Left renal cortex interstitium (tissue), 4 donors: ENCODE data around the gene TMEM161A. TPM values are rescaled to one million over a fixed set of nuclear protein-coding genes. Genes with fewer than 3 reads are reported as not detected.
"Not testable (repeated sequence)": the region's sequence is repeated elsewhere in the genome, so short reads cannot be mapped to it uniquely, and the experiment has no call there.

Experiments
- DNase-seq, 4 donors: peaks; one replicate each; pipeline ENCODE4 v3.0.0-alpha.2; 2013; ENCODE audit warnings: low read depth in 4 of 4, low spot score in 2 of 4, missing footprints in 1 of 4
- polyA plus RNA-seq, 4 donors: library from polyadenylated mRNA; unstranded; fragments of 120-200 nt; gene quantifications; one replicate each; pipeline ENCODE4 v1.2.1, GENCODE V29; 2013; ENCODE audit not compliant: insufficient read length in 4 of 4

Gene TMEM161A
- polyA plus RNA-seq: 10 to 100 TPM; 25.5 to 46.2 (median 36.3) TPM

DNA sequence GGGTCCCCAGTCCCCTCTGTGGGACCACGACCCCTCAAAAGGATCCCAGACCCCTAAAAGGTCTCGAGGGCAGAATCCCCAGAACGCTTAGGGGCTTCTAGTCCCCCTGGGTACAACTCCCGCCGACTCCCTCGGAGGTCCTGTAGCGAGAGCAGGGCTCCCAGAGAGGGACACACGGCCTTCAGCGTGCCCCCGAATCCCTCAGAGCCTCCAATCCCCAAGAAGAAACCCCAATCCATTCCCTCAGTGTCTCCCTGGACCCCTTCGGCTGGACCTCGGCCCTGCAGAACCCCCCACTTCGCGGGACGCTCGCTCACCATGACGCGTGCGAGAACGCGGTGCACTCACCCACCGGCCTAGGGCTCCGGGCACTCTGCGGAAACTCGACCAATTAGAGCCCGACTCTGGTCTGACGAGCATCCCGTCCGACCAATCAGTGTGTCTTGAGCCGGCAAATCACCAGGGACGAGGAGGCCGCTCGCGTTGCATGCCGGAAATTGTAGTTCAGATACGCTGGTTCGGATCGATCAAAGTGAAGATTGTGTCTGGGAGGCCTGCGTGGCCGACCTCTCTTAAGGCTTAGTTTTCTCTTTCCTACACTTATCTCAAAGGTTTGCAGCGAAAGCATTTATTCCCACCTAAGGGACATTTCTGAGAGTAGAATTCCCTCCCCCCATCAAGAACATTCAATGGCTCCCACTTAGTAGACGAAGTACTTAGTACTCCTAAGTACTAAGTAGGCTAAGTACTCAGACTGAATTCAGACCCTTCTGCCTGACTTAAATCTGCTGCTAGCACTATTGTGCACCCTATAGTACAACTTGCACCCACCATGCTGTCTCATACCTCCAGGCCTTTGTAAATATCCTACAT is at the start of gene TMEM161A:
TSS of gene TMEM161A (minus strand) at position 370 of the 873 bp plus-strand sequence. CDS start at position 320, 50 bp downstream.
- peak; percentile 92 to 98 (median 94) for DNase-seq

DNA sequence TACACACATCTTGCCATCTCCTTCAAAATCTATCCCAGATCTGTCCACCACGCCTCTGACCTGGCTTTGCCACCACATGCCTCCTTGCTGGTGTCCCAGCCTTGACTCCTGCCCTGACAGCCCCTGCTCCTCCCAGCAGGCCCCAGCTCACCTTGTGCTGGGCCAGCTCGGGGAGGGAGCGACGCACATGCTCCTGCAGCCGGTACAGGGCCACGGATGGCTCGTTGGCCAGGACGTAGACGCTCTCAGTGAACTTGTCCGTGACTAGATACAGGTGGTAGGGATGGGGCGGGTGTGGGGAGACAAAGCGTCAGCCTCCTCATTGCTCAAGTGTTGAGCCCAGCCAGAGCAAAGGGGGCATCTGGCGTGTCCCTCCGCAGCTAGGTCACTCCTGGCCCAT is 48.5 kb upstream of the TMEM161A start:
- no peak for DNase-seq

GRCh38 chr19:19185853-19186740 is 47.8 kb upstream of the TMEM161A start:
- no peak for DNase-seq

DNA sequence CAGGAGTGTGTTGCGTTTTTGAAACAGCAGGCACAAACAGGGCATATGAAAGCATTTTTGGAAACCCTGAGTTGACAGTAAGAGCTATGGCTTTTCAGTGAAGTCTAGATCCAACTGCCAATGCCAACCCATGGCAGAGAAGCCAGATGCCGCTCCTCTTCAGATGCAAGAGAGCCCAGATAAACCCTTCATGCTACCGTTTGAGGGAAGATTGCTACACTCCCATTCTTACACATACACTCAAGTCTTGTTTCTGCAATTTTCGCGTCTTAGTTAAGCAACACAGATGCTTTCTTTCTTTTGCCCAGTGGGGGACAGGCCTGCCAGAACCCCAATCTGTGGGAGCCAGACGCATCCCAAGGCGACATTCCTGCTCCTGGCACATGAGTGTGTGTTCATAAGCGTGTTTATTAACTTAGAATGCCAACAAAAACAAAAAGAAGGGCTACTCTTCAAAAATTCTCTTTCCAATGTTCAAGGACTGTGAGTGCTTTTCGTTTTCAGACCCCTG is 43.3 kb upstream of the TMEM161A start:
- no peak for DNase-seq

- DNase-seq: no peak
These were observed 41.5 kb upstream of the TMEM161A start for GRCh38 chr19:19179548-19180441.

GRCh38 chr19:19176950-19177349 is 38.7 kb upstream of the TMEM161A start:
- DNase-seq: no peak

- not testable (repeated sequence) for DNase-seq
These were observed 35.0 kb upstream of the TMEM161A start for GRCh38 chr19:19173243-19173642.

DNA sequence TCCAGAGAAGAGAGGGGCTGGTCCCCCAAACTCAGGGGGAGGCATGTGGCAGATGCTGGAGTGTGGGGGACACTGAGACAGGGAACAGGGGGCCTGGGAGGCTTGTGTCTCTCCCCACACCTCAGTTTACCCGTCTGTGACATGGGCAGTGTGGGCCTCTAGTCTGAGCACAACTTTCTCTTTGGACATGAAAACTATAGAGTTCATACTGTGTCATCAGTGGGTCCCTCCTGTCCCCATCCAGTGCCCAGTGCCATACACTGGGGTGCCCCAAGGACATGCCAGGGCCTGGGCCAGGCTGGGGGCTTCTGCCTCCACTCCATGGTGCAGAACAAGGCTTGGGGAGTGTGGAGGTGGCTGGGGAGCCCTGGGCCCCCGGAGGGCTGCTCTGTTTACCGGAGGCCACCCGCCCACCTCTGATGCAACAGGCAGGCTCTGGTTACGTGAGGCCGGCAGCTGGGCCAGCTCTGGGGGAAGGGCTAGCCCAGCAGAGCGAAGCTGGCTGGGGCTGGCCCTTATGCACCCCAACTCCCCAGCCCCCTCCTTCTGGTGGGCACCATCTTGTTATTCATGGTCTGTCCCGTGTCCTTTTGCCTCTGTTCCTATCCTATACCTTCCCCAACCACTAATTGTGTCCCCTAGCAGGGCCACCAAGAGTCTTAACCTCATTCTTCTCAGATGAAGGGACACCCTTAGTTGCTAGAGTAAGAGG is 33.7 kb upstream of the TMEM161A start:
- no peak for DNase-seq

GRCh38 chr19:19170873-19171672 is 32.8 kb upstream of the TMEM161A start:
- DNase-seq: no peak

DNA sequence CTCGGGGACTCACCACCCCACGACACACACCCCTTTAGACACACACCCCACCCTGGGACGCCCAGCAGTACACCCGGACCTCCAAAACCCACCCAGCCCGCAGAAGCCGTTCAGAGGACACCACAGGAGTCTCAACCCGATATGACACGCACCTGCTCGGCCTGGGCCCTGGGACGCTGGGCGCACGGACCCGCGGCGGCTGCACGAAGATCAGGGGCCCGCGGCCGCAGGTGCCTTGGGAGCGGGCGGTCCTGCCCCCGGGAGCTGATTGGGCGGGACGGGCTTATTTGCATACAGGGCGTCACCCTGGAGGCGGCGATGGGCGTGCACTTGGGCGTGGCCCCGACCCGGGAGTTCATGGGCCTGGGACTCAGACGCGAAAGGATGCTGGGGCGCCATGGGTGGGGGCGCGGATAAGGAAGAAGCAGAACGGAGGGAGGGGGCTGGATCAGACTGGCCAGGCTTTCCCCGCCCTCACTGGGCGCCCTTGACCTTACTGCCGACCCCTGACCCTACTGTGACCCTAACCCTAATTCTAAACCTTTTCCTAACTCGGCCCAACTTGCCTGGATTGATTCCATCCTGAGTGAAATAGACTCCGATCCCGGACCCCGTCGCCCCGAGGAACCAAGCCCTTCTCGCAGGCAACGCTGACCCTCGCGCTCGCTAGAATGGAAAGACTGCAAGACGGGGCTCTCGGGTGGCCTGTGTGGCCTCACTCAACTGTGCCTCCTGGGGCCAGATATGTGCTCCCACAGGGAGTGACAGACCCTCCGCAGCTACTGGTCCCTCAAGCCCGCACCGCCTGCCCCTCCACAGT is 32.0 kb upstream of the TMEM161A start, which contains the start of gene MEF2B:
TSS of gene MEF2B (minus strand) at position 211 of the 820 bp plus-strand sequence. CDS start 19,528 bp downstream, outside the sequence.
- no peak for DNase-seq

GRCh38 chr19:19169236-19170052 is 31.2 kb upstream of the TMEM161A start:
- DNase-seq: no peak

- DNase-seq: no peak
These were observed 29.3 kb upstream of the TMEM161A start for GRCh38 chr19:19167612-19168011.

DNA sequence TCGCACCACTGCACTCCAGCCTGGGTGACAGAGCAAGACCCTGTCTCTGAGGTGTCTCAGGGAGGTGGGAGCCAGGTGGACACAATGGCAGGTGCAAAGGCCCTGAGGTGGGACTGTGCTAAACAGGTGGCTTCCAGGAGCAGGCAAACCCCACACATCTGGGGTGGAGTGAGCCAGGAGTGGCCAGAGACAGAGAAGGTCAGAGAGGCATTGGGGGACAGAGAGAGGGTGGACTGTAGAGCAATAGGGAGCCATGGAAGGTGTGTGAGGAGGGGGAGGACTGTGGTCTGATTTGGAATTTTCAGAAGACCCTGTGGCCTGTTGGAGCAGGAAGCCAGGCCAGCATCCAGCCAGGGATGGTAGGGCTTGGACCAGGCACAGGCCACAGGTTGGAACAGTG is 27.1 kb upstream of the TMEM161A start:
- DNase-seq: no peak

DNA sequence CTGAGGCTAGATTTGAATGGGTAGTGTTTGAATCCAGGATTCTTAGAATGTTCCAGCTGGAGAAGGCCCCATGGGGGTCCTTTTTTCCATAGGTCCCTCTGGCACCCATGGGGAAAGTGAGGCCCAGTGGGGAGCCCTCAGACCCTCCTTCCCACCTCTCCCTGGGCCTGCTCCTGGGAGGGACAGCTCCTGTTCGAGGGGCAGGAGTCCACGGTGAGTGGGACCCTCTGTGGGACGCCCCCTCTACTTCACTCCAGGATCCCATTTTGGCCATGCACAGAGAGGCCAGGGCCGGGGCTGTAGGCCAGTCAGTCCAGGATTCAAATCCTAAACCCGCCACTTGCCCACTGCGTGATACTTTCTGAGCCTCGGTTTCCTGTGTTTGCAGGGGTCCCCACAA is 24.2 kb upstream of the TMEM161A start:
- DNase-seq: no peak

- no peak for DNase-seq
These were observed 22.3 kb upstream of the TMEM161A start for GRCh38 chr19:19160461-19161035.

GRCh38 chr19:19159534-19159933 is 21.3 kb upstream of the TMEM161A start:
- no peak for DNase-seq
